Progenitor cell of endocrine pancreas (in vitro differentiated cells): ENCODE results near the gene CCDC171. TPM values are rescaled to one million over a fixed set of nuclear protein-coding genes. Genes with fewer than 3 reads are reported as not detected.

Experiments used
- DNase-seq: peaks from one replicate; pipeline ENCODE4 v3.0.0; 2021; ENCODE audit warnings: low spot score; ENCODE audit not compliant: unreplicated experiment
- H3K27ac Mint-ChIP-seq: 2 replicates; pipeline ENCODE4 v1.8.0; 2021; ENCODE audit warnings: mild to moderate bottlenecking, moderate library complexity, mixed read lengths
- H3K27me3 Mint-ChIP-seq: 2 replicates; pipeline ENCODE4 v1.8.0; 2021; ENCODE audit warnings: mixed read lengths
- H3K36me3 Mint-ChIP-seq: 2 replicates; pipeline ENCODE4 v1.8.0; 2022; ENCODE audit warnings: mixed read lengths; ENCODE audit not compliant: insufficient read depth
- H3K4me1 Mint-ChIP-seq: 2 replicates; pipeline ENCODE4 v1.8.0; 2021; ENCODE audit warnings: low read depth, mixed read lengths
- H3K4me3 Mint-ChIP-seq: 2 replicates; pipeline ENCODE4 v1.8.0; 2021; ENCODE audit warnings: low read depth, mild to moderate bottlenecking, moderate library complexity, mixed read lengths
- H3K9me3 Mint-ChIP-seq: 2 replicates; pipeline ENCODE4 v1.8.0; 2021; ENCODE audit warnings: low read depth, mixed read lengths
- total RNA-seq: library from RNA; stranded (reverse); gene quantifications from 2 replicates; pipeline ENCODE4 v1.2.1, GENCODE V29; 2021
- TF ChIP-seq, protein P1 (sequence below): fragments of 200-600 bp; sonication (generic); IDR thresholded peaks from one replicate; pipeline ENCODE4 v1.5.0; 2021; ENCODE audit warnings: antibody characterized with exemption, mild to moderate bottlenecking; ENCODE audit not compliant: unreplicated experiment

The CCDC171 gene
- total RNA-seq, 1 donor from 2014 or later, result 5.1 TPM

DNA sequence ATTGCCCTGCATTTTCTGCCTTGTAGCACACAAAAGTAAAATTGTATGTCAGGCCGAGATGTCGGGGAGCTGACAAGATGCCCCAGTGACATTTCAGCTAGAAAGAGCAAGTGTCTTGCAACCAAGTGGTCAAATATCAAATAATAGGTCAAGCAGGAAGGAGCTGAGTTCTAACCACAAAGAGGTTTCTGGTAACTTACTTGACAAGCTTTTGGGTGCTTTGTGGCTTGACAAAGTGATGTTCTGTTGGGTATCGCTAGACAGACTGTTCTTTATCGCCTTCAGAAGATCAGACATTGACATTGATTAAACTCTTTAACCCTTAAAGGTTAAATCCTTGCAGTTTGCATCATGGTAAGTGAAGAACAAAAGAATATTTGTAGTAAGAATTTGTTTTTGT lies 419.9 kb downstream of the CCDC171 start:
- Mint-ChIP-seq H3K27me3 (no peaks in the 10 kb centered on the region), H3K4me1 (no peaks in the 10 kb centered on the region), H3K9me3 (no peaks in the 10 kb centered on the region), H3K4me3 (no peak overlapping the region), H3K27ac (no peak overlapping the region), H3K36me3 (no peaks in the 10 kb centered on the region)
- TF ChIP-seq, protein P1, sequence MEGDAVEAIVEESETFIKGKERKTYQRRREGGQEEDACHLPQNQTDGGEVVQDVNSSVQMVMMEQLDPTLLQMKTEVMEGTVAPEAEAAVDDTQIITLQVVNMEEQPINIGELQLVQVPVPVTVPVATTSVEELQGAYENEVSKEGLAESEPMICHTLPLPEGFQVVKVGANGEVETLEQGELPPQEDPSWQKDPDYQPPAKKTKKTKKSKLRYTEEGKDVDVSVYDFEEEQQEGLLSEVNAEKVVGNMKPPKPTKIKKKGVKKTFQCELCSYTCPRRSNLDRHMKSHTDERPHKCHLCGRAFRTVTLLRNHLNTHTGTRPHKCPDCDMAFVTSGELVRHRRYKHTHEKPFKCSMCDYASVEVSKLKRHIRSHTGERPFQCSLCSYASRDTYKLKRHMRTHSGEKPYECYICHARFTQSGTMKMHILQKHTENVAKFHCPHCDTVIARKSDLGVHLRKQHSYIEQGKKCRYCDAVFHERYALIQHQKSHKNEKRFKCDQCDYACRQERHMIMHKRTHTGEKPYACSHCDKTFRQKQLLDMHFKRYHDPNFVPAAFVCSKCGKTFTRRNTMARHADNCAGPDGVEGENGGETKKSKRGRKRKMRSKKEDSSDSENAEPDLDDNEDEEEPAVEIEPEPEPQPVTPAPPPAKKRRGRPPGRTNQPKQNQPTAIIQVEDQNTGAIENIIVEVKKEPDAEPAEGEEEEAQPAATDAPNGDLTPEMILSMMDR, result no peak
- DNase-seq, result no peak

DNA sequence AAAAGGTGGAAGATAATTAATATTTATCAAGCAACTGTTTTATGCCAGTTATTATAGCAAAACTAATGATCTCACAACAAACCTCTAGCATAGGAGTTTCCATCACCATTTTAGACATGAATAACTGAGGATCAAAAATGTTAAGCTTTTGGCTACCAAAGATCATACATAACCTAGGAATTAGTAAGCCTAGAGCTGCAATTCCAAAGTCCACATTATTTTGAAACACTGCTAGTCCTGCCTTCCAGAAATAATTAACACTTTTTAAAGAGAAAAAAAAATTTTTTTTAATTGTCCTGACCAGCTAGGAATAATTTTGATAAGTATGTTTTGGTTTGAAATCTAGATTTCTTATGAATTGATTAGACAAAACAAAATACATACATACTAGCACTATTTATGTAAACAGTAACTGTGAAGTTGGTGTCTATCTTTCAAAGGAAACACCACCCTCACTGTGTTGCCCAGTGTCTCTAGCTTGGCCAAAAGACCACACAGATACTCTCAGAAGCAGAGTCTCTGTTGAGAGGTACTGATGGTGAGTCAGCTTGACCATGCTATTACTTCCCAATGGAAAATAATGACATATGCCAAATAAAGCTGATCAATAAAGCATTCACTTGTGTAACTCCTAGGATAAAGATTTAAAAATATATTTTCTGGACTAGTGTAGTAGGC lies 422.4 kb downstream of the CCDC171 start:
- no peaks in the 10 kb centered on the region for H3K36me3 Mint-ChIP-seq
- no peaks in the 10 kb centered on the region for H3K9me3 Mint-ChIP-seq
- no peaks in the 10 kb centered on the region for H3K4me1 Mint-ChIP-seq
- H3K4me3 Mint-ChIP-seq, result no peak overlapping the region
- TF ChIP-seq, protein P1, result no peak
- no peak for DNase-seq
- no peak overlapping the region for H3K27ac Mint-ChIP-seq
- no peaks in the 10 kb centered on the region for H3K27me3 Mint-ChIP-seq

DNA sequence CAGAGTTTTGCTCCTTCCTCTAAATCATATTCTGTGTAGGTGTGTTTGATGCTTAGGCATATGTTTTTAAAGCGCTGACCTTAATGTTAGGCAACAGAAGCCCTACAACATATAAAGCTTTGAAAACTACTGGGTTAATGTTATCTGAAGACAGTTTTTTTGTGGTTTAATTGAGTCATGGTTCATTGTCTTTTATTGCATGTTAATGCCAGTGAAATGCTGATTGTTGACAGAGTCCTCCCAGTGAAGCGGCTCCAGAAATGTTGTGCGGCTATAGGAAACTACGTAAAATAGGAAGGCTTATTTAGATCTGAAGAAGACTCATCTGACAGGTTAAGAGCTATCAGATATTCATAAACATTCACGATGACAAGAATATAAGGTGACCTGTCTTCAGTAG lies 424.6 kb downstream of the CCDC171 start:
- no peaks in the 10 kb centered on the region for H3K4me1 Mint-ChIP-seq
- TF ChIP-seq, protein P1, result no peak
- H3K9me3 Mint-ChIP-seq, result peaks cover 3% of the 10 kb centered on the region
- DNase-seq, result no peak
- H3K27me3 Mint-ChIP-seq, result no peaks in the 10 kb centered on the region
- no peaks in the 10 kb centered on the region for H3K36me3 Mint-ChIP-seq
- no peak overlapping the region for H3K27ac Mint-ChIP-seq
- H3K4me3 Mint-ChIP-seq, result no peak overlapping the region

DNA sequence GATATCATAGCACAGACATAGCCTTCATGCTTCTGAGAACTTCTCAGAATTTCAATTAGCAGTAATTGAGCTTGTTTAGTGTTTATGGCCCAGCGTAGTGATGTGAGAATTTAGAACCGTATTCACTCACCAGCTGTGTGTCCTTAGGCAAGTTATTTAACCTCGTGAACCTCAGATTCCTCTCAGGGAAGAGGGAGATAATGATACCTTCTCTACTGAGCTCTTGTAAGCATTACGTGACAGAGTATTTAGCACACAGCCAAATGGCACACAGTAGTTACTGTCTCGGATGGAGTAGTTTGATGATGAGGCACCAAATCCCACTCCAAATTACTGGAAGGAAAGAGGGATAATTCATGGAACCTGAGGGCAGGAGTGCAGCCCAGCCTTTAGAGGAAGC lies 429.3 kb downstream of the CCDC171 start:
- no peak for DNase-seq
- no peaks in the 10 kb centered on the region for H3K27me3 Mint-ChIP-seq
- no peaks in the 10 kb centered on the region for H3K36me3 Mint-ChIP-seq
- no peaks in the 10 kb centered on the region for H3K4me1 Mint-ChIP-seq
- H3K9me3 Mint-ChIP-seq, result peaks cover 3% of the 10 kb centered on the region
- H3K27ac Mint-ChIP-seq, result no peak overlapping the region
- TF ChIP-seq, protein P1, result no peak
- H3K4me3 Mint-ChIP-seq, result no peak overlapping the region

DNA sequence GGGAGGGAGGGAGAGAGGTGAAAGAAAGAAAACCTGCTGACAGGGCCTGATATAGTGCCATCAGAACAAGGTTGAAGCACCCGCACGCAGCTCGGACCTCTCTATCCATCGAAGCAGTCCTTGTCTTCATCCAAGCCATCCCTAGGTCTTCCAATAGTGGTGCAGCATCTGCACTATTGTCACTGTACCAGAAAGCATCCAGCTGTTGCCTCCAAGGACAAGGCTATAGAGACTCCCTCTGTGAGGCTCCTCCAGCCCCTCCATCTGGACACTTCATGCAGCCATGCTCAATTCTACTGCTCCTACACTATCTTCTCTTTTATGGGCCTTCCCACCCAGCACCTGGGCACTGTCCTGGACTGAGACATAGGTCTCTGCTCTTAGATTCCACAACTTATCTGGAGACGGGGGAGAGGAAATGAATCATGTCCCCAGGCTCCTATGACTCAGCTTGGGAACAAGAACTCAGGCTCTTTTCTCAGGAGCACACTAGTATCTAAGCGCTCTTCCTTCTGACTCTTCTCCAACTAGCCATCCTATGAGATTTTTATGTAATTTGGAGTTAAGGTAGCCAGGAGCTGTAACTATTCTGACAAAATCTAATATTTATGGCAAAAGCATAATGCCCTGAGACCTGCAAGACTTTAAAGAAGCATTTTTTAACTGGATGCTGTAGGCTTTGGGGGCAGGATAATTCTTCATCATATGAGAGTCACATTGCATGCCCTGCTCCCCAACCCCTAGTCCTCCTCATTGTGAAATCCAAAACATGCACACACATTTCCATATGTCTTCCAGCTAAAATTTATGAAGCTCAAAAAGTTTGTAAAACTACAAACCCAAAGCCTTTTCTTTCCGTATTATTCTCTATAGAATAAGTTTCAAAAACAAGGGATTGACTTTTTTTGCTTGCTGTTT lies 446.8 kb downstream of the CCDC171 start:
- Mint-ChIP-seq H3K9me3 (no peaks in the 10 kb centered on the region), H3K4me1 (no peaks in the 10 kb centered on the region), H3K27me3 (no peaks in the 10 kb centered on the region), H3K36me3 (no peaks in the 10 kb centered on the region), H3K27ac (no peak overlapping the region), H3K4me3 (no peak overlapping the region)
- no peak for DNase-seq
- TF ChIP-seq, protein P1, result no peak
